ENCODE data around the gene ROBO1. TPM values are rescaled to one million over a fixed set of nuclear protein-coding genes. Genes with fewer than 3 reads are reported as not detected.

ROBO1 gene
- total RNA-seq, 1 experiment from 2014 or later: 33.9 TPM

DNA sequence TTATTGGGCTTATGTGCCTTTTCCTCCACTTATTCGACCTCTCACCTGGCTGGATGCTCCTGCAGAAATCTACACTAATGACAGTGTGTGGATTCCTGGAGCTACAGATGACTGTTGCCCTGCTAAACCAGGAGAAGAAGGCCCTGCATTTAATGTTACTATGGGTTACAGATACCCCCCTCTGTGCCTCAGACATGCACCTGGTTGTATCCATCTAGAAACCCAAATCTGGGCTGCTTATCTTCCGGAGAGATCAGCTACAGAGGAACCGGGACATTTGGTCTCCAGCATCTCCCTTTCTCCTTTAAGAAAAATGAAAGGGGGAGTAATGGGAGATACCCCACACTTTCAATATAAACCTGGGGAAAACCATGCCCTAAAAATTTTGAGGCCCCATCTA, 710.0 kb downstream of the ROBO1 start:
- Mint-ChIP-seq H3K4me3 (ENCODE audit: low read depth, unreplicated experiment) (no peak overlapping the region), H3K36me3 (ENCODE audit: insufficient read depth, unreplicated experiment) (no peaks in the 10 kb centered on the region), H3K4me1 (ENCODE audit: low read depth, unreplicated experiment) (no peaks in the 10 kb centered on the region), H3K27ac (ENCODE audit: unreplicated experiment) (no peak overlapping the region), H3K27me3 (ENCODE audit: unreplicated experiment) (no peaks in the 10 kb centered on the region), H3K9me3 (ENCODE audit: low read depth, unreplicated experiment) (no peaks in the 10 kb centered on the region)
- intact Hi-C loops (cut with micrococcal nuclease; ENCODE audit: unreplicated experiment): no loop called here
- CTCF ChIA-PET: no interaction called here
- DNase-seq: no peak
- BruUV-seq (replicated peaks): no TSS peak
- TF ChIP-seq, protein P1, sequence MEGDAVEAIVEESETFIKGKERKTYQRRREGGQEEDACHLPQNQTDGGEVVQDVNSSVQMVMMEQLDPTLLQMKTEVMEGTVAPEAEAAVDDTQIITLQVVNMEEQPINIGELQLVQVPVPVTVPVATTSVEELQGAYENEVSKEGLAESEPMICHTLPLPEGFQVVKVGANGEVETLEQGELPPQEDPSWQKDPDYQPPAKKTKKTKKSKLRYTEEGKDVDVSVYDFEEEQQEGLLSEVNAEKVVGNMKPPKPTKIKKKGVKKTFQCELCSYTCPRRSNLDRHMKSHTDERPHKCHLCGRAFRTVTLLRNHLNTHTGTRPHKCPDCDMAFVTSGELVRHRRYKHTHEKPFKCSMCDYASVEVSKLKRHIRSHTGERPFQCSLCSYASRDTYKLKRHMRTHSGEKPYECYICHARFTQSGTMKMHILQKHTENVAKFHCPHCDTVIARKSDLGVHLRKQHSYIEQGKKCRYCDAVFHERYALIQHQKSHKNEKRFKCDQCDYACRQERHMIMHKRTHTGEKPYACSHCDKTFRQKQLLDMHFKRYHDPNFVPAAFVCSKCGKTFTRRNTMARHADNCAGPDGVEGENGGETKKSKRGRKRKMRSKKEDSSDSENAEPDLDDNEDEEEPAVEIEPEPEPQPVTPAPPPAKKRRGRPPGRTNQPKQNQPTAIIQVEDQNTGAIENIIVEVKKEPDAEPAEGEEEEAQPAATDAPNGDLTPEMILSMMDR (IDR thresholded peaks at IDR 0.05; ENCODE audit: unreplicated experiment): no peak

DNA sequence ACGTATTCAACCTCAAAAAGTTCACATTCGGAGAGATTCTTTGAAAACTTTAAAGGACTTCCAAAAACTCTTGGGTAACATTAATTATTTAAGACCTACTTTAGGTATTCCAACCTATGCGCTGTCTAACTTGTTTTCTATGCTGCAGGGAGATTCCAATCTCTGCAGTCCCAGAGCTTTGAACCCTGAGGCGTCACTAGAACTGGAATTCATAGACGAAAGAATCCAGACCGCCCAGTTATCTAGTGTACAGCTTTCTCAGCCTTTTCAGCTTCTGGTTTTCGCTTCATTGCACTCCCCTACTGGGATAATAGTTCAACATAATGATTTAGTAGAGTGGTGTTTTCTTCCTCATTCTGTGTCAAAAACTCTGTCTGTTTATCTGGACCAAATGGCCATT, 711.3 kb downstream of the ROBO1 start:
- no peak overlapping the region for H3K4me3 Mint-ChIP-seq (ENCODE audit: low read depth, unreplicated experiment)
- no TSS peak for BruUV-seq (replicated peaks)

GRCh38 chr3:79052054-79052681, 715.6 kb downstream of the ROBO1 start:
- DNase-seq: no peak
- Mint-ChIP-seq H3K4me1 (ENCODE audit: low read depth, unreplicated experiment) (no peaks in the 10 kb centered on the region), H3K27ac (ENCODE audit: unreplicated experiment) (no peak overlapping the region), H3K9me3 (ENCODE audit: low read depth, unreplicated experiment) (peaks cover 2% of the 10 kb centered on the region), H3K36me3 (ENCODE audit: insufficient read depth, unreplicated experiment) (no peaks in the 10 kb centered on the region), H3K4me3 (ENCODE audit: low read depth, unreplicated experiment) (no peak overlapping the region), H3K27me3 (ENCODE audit: unreplicated experiment) (no peaks in the 10 kb centered on the region)
- CTCF ChIA-PET: no interaction called here
- no TSS peak for BruUV-seq (replicated peaks)
- TF ChIP-seq, protein P1 (IDR thresholded peaks at IDR 0.05; ENCODE audit: unreplicated experiment): no peak
- intact Hi-C loops (cut with micrococcal nuclease; ENCODE audit: unreplicated experiment): no loop called here

More for the DNA sequence above, 711.3 kb downstream of the ROBO1 start:
- no peaks in the 10 kb centered on the region for H3K9me3 Mint-ChIP-seq (ENCODE audit: low read depth, unreplicated experiment)
- TF ChIP-seq, protein P1 (IDR thresholded peaks at IDR 0.05; ENCODE audit: unreplicated experiment): no peak
- CTCF ChIA-PET: interaction anchor here (0.6 kb wide), 1 partner anchor 467 kb away, joined by 3 read pairs; no protein-coding TSS in a partner anchor
- H3K36me3 Mint-ChIP-seq (ENCODE audit: insufficient read depth, unreplicated experiment): no peaks in the 10 kb centered on the region
- H3K4me1 Mint-ChIP-seq (ENCODE audit: low read depth, unreplicated experiment): no peaks in the 10 kb centered on the region
- no peak overlapping the region for H3K27ac Mint-ChIP-seq (ENCODE audit: unreplicated experiment)
- no peaks in the 10 kb centered on the region for H3K27me3 Mint-ChIP-seq (ENCODE audit: unreplicated experiment)
- DNase-seq: no peak
- intact Hi-C loops (cut with micrococcal nuclease; ENCODE audit: unreplicated experiment): no loop called here

DNA sequence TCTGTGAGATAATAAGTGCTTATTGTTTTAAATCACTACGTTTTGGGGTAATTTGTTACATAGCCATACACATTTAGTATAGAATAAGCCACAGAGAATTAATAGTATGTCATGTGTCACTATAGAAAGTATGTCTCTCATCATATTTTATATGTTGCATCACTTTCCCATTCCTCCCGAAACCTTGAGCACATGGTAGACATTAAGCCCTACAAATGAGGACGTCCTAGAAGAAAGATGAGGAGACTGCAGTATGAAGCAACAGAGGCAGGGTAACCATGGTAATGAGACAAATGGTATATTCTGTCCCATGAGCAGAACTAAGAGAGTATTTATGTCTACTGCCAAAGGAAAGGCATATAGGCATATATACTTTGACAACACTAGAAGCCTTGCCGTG, 720.2 kb downstream of the ROBO1 start:
- no peaks in the 10 kb centered on the region for H3K4me1 Mint-ChIP-seq (ENCODE audit: low read depth, unreplicated experiment)
- CTCF ChIA-PET: no interaction called here
- H3K27me3 Mint-ChIP-seq (ENCODE audit: unreplicated experiment): no peaks in the 10 kb centered on the region
- no peak for DNase-seq
- H3K27ac Mint-ChIP-seq (ENCODE audit: unreplicated experiment): no peak overlapping the region
- TF ChIP-seq, protein P1 (IDR thresholded peaks at IDR 0.05; ENCODE audit: unreplicated experiment): no peak
- peaks cover 2% of the 10 kb centered on the region for H3K9me3 Mint-ChIP-seq (ENCODE audit: low read depth, unreplicated experiment)
- H3K36me3 Mint-ChIP-seq (ENCODE audit: insufficient read depth, unreplicated experiment): no peaks in the 10 kb centered on the region
- intact Hi-C loops (cut with micrococcal nuclease; ENCODE audit: unreplicated experiment): no loop called here
- no TSS peak for BruUV-seq (replicated peaks)
- no peak overlapping the region for H3K4me3 Mint-ChIP-seq (ENCODE audit: low read depth, unreplicated experiment)
